AG09309 (cell line): ENCODE measurements around the gene OR2V2.
A peak's percentile ranks its signal among the peaks of the same experiment; 100 is the strongest.

Source experiments
- DNase-seq: peaks from one replicate; pipeline ENCODE4 v3.0.0-alpha.2; 2010; ENCODE audit warnings: low read depth
- H3K4me3 ChIP-seq: 2 replicates; pipeline ENCODE4 v1.5.1; 2011; ENCODE audit warnings: mild to moderate bottlenecking, low read depth, low read length, moderate library complexity; ENCODE audit not compliant: control insufficient read depth
- TF ChIP-seq, protein P1 (sequence below): IDR thresholded peaks from 2 replicates; pipeline ENCODE4 v1.5.1; 2011; ENCODE audit warnings: mild to moderate bottlenecking, low read depth, low read length, inconsistent platforms; ENCODE audit not compliant: insufficient read depth, control insufficient read depth; ENCODE audit errors: missing control alignments

Gene OR2V2

DNA sequence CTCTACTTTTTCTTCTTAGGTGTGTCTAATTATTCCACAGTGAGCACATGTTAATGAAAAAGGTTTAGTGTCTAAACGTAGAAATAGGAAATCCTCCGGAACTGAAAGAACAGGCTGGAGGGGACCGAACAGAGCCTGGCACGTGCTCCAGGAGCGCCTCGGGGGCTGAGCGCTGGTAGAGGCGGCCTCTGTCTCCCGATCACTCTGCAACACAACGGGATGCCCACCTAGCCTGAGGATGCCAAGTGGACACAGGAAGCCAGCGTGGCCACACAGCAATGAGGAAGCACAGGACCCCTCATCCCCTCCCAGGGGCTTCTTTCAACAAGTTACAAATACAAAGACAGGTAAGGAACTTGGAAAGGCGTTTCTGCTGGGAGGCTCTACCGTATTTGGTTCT is 38.2 kb downstream of the OR2V2 start:
- TF ChIP-seq, protein P1, sequence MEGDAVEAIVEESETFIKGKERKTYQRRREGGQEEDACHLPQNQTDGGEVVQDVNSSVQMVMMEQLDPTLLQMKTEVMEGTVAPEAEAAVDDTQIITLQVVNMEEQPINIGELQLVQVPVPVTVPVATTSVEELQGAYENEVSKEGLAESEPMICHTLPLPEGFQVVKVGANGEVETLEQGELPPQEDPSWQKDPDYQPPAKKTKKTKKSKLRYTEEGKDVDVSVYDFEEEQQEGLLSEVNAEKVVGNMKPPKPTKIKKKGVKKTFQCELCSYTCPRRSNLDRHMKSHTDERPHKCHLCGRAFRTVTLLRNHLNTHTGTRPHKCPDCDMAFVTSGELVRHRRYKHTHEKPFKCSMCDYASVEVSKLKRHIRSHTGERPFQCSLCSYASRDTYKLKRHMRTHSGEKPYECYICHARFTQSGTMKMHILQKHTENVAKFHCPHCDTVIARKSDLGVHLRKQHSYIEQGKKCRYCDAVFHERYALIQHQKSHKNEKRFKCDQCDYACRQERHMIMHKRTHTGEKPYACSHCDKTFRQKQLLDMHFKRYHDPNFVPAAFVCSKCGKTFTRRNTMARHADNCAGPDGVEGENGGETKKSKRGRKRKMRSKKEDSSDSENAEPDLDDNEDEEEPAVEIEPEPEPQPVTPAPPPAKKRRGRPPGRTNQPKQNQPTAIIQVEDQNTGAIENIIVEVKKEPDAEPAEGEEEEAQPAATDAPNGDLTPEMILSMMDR = no peak

DNA sequence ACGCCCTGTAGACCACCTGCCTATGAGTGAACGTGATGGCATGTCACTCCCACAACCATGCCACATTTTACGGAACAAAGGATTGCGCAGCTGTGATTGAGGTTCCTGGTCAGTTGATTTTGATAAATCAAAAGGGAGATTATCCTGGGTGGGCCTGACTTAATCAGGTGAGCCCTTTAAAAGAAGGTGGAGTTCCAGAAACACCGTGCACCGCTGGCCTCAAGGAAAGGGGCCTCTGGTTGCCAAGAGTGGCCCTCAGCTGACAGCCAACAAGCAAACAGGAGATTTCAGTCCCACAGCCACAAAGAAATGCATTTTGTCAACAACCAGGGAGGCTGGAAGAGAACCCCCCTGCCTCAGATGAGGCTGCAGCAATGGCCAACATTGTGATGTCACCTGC is 38.6 kb downstream of the OR2V2 start:
- TF ChIP-seq, protein P1 = no peak
- H3K4me3 ChIP-seq = no peak overlapping the region
- DNase-seq = no peak

More for the DNA sequence above, 38.2 kb downstream of the OR2V2 start:
- DNase-seq = no peak
- no peak overlapping the region for H3K4me3 ChIP-seq

DNA sequence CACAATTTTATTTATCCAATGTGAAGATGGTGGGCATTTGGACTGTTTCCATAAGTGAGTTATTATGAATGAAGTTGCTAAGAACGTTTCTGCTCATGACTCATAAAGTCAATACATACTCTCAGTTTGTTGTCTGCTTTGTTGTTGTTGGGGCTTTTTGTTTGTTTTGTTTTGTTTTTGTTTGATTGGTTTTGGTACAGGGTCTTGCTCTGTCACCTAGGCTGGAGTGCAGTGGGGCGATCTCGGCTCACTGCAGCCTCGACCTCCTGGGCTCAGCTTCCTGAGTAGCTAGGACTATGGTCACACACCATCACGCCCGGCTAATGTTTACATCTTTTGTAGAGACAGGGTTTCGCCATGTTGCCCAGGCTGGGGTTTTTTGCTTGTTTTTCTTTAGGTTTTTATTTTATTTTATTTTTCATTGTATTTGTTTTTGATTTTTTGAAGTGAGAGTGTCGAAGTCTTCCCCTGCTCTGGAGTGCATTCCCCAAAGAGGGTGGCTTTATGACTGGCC is 39.7 kb downstream of the OR2V2 start:
- no peak overlapping the region for H3K4me3 ChIP-seq
- TF ChIP-seq, protein P1 = no peak
- no peak for DNase-seq

DNA sequence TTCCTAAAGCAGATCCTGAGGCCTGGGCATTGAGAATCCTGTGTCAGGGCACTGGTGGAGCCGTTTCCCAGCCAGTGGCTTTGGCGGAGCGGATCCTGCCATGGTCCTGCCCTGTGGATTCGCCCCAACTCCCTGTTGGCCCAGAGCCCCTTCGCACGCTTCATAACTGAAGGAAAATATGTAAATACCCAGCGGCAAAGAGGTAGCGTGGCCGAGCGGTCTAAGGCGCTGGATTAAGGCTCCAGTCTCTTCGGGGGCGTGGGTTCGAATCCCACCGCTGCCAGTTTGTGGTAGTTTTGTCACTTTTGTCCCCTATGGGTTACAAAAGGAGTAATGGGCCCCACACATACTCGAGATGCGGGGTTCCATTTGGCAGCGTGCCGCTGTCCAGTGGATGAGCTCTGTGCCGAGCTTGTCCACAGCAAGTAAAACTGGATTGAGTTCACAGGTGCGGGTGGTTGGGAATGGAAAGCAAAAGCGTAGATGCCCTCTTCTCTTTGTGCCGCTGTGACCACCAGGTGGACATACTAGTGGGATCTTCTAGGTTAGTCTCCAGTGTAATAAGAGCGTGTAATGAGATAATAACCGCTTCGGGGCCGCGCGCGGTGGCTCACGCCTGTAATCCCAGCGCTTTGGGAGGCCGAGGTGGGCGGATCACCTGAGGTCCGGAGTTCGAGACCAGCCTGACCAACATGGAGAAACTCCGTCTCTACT is 40.3 kb downstream of the OR2V2 start:
- TF ChIP-seq, protein P1 = peak; percentile 19
- peak overlapping the region; percentile 0; the same call in 1 of the 2 replicates for H3K4me3 ChIP-seq
- no peak for DNase-seq

DNA sequence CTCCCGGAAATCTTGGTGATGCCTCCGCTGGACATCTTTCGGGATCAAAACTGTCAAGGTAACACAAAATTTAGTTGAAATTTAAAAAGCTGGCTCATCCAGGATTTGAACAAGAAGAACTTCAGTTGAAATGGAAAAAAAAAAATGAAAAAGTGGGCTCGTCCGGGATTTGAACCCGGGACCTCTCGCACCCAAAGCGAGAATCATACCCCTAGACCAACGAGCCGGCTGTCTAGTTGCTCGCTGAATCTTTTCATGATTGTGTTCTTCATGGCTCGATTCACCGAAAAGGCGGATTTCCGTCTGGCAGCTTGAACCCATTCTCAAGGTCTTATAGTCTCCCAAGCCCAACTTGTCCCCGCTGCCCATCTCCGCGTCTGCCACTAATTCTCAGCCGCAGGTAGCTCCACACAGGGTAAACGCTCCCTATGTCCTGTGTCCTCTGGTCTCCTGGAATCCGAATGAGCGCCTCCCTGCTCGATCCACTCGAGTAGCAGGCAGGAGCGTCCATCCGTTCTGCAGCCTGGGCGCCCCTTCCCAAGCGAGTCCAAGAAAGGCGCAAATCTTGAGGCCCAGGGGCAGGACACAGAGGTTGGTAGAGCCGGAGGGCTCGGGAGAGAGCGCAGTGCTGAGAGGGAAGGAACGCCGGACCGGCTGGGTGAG is 41.4 kb downstream of the OR2V2 start:
- H3K4me3 ChIP-seq = peak overlapping the region; percentile 78
- TF ChIP-seq, protein P1 = no peak
- DNase-seq = no peak

DNA sequence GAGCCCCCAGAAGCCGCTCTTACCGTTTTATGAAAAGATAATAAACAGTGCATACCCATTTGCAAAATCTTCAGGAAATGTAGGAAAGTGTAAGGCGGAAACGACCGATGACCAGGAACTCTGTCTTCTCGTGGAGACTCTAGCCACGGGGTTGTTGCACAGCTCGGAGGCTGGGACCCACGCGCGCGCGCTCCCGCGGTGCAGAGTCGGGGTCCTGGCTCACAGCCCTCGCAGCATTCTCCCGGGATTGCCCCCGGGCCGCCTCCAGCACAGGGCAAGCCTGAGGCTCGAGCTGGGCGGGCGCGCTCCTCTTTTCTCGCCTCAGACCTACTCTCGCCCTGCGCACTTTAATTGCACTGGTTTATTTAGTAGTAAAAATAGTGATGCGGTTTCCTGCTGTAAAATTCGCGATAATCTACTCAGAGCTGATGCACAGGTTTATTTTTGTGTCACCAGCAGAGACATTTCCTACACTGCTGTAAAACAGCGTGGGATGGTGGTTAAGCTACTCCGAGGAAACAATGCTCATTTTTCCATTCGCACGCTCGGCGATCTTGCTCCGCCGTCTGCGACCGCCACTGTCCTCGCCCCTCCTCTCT is 42.1 kb downstream of the OR2V2 start:
- H3K4me3 ChIP-seq = peak overlapping the region; percentile 78
- no peak for DNase-seq

More for the DNA sequence above, 42.1 kb downstream of the OR2V2 start:
- TF ChIP-seq, protein P1 = no peak
